T1000 (cell line): ENCODE results near the gene MED28.

Experiments used
- DNase-seq: peaks from one replicate; lab custom pipeline; 2025; ENCODE audit warnings: mixed read lengths; lab: John Stamatoyannopoulos, UW

Gene MED28

GRCh38 chr4:17667253-17667652 is 52.8 kb downstream of the MED28 start:
- DNase-seq = no peak

GRCh38 chr4:17667653-17668201 is 53.3 kb downstream of the MED28 start:
- no peak for DNase-seq

- DNase-seq = no peak
Measured at GRCh38 chr4:17670423-17670822, 56.0 kb downstream of the MED28 start.

- DNase-seq = no peak
Measured at GRCh38 chr4:17680559-17681280, 66.3 kb downstream of the MED28 start.

- DNase-seq = no peak
Measured at GRCh38 chr4:17681281-17682221, 67.1 kb downstream of the MED28 start.

GRCh38 chr4:17682222-17682566 is 67.8 kb downstream of the MED28 start:
- no peak for DNase-seq
